IMR-90 (cell line): ENCODE results near the gene PRKCB. TPM values are rescaled to one million over a fixed set of nuclear protein-coding genes. Genes with fewer than 3 reads are reported as not detected.

Source experiments
- ATAC-seq: fragments of 200-7000 bp; cut with Tn5 transposase; 2 replicates; pipeline ENCODE4 v1.9.1; 2020; ENCODE audit warnings: low read depth, mild to moderate bottlenecking, moderate library complexity
- BruUV-seq: library from RNA; stranded (reverse); fragments of 400-500 nt; replicated peaks from 2 replicates; lab custom pipeline; 2021; lab: Mats Ljungman, UMichigan
- CTCF ChIA-PET: fragments of 300-600 bp; formaldehyde crosslinking; extraction: SDS; loops from one replicate; lab custom pipeline; 2021; ENCODE audit warnings: antibody characterized with exemption; lab: Yijun Ruan, JAX
- POLR2A ChIA-PET: fragments of 300-600 bp; sonication (Branson Sonifier 250); formaldehyde crosslinking; loops from one replicate; lab custom pipeline; 2022; ENCODE audit warnings: antibody characterized with exemption; ENCODE audit not compliant: unreplicated experiment; lab: Charles Lee
- DNase-seq: peaks from one replicate; pipeline ENCODE4 v3.0.0; 2013
- H2AFZ ChIP-seq: replicated peaks from 2 replicates; pipeline ENCODE3; 2013; ENCODE audit warnings: low read length, mild to moderate bottlenecking; ENCODE audit not compliant: poor library complexity
- H2AK5ac ChIP-seq: 2 replicates; pipeline ENCODE4 v1.6.1; 2013; ENCODE audit warnings: low read depth, low read length, inconsistent platforms
- H2AK9ac ChIP-seq: replicated peaks from 2 replicates; pipeline ENCODE3; 2013; ENCODE audit warnings: mild to moderate bottlenecking, low read depth, low read length, moderate library complexity; ENCODE audit not compliant: poor library complexity
- H2BK120ac ChIP-seq: 2 replicates; pipeline ENCODE4 v1.6.1; 2013; ENCODE audit warnings: low read depth, low read length, inconsistent platforms
- H2BK15ac ChIP-seq: 3 replicates; pipeline ENCODE4 v1.6.1; 2013; ENCODE audit warnings: low read depth, low read length, inconsistent platforms
- H2BK20ac ChIP-seq: 2 replicates; pipeline ENCODE4 v1.6.1; 2013; ENCODE audit warnings: low read depth, mild to moderate bottlenecking, inconsistent platforms, low read length, moderate library complexity
- H2BK5ac ChIP-seq: 2 replicates; pipeline ENCODE4 v1.6.1; 2013; ENCODE audit warnings: mild to moderate bottlenecking, low read depth, low read length, inconsistent platforms; ENCODE audit not compliant: poor library complexity, severe bottlenecking
- H3K14ac ChIP-seq: replicated peaks from 2 replicates; pipeline ENCODE4 v1.6.1; 2013; ENCODE audit warnings: low read depth, low read length, inconsistent platforms
- H3K18ac ChIP-seq: 2 replicates; pipeline ENCODE4 v1.6.1; 2013; ENCODE audit warnings: low read depth, low read length, control low read depth
- H3K23ac ChIP-seq: 2 replicates; pipeline ENCODE4 v1.6.1; 2013; ENCODE audit warnings: low read depth, low read length, inconsistent platforms
- H3K27ac ChIP-seq: 2 replicates; pipeline ENCODE4 v1.5.1; 2013; ENCODE audit warnings: mild to moderate bottlenecking, control low read depth, low read length; ENCODE audit not compliant: insufficient read depth
- H3K27me3 ChIP-seq: 2 replicates; pipeline ENCODE4 v1.6.1; 2013; ENCODE audit warnings: low read length; ENCODE audit not compliant: control insufficient read depth, insufficient read depth
- H3K36me3 ChIP-seq: 2 replicates; pipeline ENCODE4 v1.6.1; 2013; ENCODE audit warnings: low read length, mixed read lengths; ENCODE audit not compliant: control insufficient read depth, insufficient read depth
- H3K4ac ChIP-seq: 2 replicates; pipeline ENCODE4 v1.6.1; 2013; ENCODE audit warnings: low read depth, low read length, inconsistent platforms
- H3K4me1 ChIP-seq: 2 replicates; pipeline ENCODE4 v1.6.1; 2013; ENCODE audit warnings: low read length, mixed read lengths; ENCODE audit not compliant: control insufficient read depth, insufficient read depth
- H3K4me2 ChIP-seq: 2 replicates; pipeline ENCODE4 v1.6.1; 2013; ENCODE audit warnings: low read depth, mild to moderate bottlenecking, control low read depth, low read length, moderate library complexity
- H3K4me3 ChIP-seq: 2 replicates; pipeline ENCODE4 v1.5.1; 2013; ENCODE audit warnings: low read depth, mild to moderate bottlenecking, control low read depth, low read length, moderate library complexity; ENCODE audit not compliant: insufficient read depth
- H3K56ac ChIP-seq: 2 replicates; pipeline ENCODE4 v1.6.1; 2013; ENCODE audit warnings: low read length, inconsistent platforms; ENCODE audit not compliant: insufficient read depth; ENCODE audit errors: extremely low read depth
- H3K79me1 ChIP-seq, 2 experiments: 2 replicates each; pipeline ENCODE4 v1.6.1; 2013; ENCODE audit warnings: low read length in 2 of 2, inconsistent platforms in 1 of 2, low read depth in 1 of 2
- H3K9ac ChIP-seq: 2 replicates; pipeline ENCODE4 v1.6.1; 2013; ENCODE audit warnings: low read depth, low read length, control low read depth
- H3K9me1 ChIP-seq: 2 replicates; pipeline ENCODE4 v1.6.1; 2013; ENCODE audit warnings: low read length, inconsistent platforms; ENCODE audit not compliant: insufficient read depth
- H3K9me3 ChIP-seq: 2 replicates; pipeline ENCODE4 v1.6.1; 2013; ENCODE audit warnings: low read length; ENCODE audit not compliant: control insufficient read depth, insufficient read depth
- H4K20me1 ChIP-seq: 2 replicates; pipeline ENCODE4 v1.6.1; 2013; ENCODE audit warnings: low read length, inconsistent platforms; ENCODE audit not compliant: insufficient read depth
- H4K5ac ChIP-seq: 2 replicates; pipeline ENCODE4 v1.6.1; 2013; ENCODE audit warnings: mild to moderate bottlenecking, low read depth, low read length, control low read depth
- H4K8ac ChIP-seq, 2 experiments: 2 replicates each; pipeline ENCODE4 v1.6.1; 2013; ENCODE audit warnings: low read depth in 2 of 2, low read length in 2 of 2, control low read depth in 1 of 2, inconsistent platforms in 1 of 2
- H4K91ac ChIP-seq: 2 replicates; pipeline ENCODE4 v1.6.1; 2013; ENCODE audit warnings: low read depth, low read length, inconsistent platforms; ENCODE audit not compliant: insufficient read depth
- BHLHE40 ChIP-seq: fragments of 150-350 bp; IDR thresholded peaks from 2 replicates; pipeline ENCODE4 v1.6.1; 2016; ENCODE audit warnings: mild to moderate bottlenecking, low read depth, low read length
- CEBPB ChIP-seq: IDR thresholded peaks from 2 replicates; pipeline ENCODE4 v1.6.1; 2012; ENCODE audit warnings: low read depth, low read length, improper control_type of control experiment
- CHD1 ChIP-seq: IDR thresholded peaks from 2 replicates; pipeline ENCODE4 v1.6.1; 2012; ENCODE audit warnings: low read depth, low read length, improper control_type of control experiment
- CTCF ChIP-seq: conservative IDR thresholded peaks from 2 replicates; pipeline ENCODE4 v1.5.1; 2012; ENCODE audit warnings: mild to moderate bottlenecking, low read depth, low read length, improper control_type of control experiment
- ELK1 ChIP-seq: fragments of 150-350 bp; IDR thresholded peaks from 2 replicates; pipeline ENCODE4 v1.6.1; 2016; ENCODE audit warnings: low read depth, mild to moderate bottlenecking, low read length, moderate library complexity, borderline replicate concordance
- FOS ChIP-seq: fragments of 150-350 bp; IDR thresholded peaks from 2 replicates; pipeline ENCODE4 v1.6.1; 2016; ENCODE audit warnings: low read depth, low read length
- MAFK ChIP-seq: IDR thresholded peaks from 2 replicates; pipeline ENCODE4 v1.6.1; 2012; ENCODE audit warnings: low read depth, low read length, improper control_type of control experiment
- MAZ ChIP-seq: IDR thresholded peaks from 2 replicates; pipeline ENCODE4 v1.6.1; 2012; ENCODE audit warnings: low read depth, mild to moderate bottlenecking, low read length, improper control_type of control experiment, moderate library complexity, borderline replicate concordance
- MXI1 ChIP-seq: IDR thresholded peaks from 2 replicates; pipeline ENCODE4 v1.6.1; 2012; ENCODE audit warnings: low read depth, mild to moderate bottlenecking, low read length, moderate library complexity, borderline replicate concordance
- NFE2L2 ChIP-seq: fragments of 150-350 bp; IDR thresholded peaks from 2 replicates; pipeline ENCODE4 v1.6.1; 2016; ENCODE audit warnings: low read depth, mild to moderate bottlenecking, low read length
- POLR2A ChIP-seq: IDR thresholded peaks from 2 replicates; pipeline ENCODE4 v1.6.1; 2012; ENCODE audit warnings: mild to moderate bottlenecking, low read depth, low read length
- RAD21 ChIP-seq: IDR thresholded peaks from 2 replicates; pipeline ENCODE4 v1.6.1; 2012; ENCODE audit warnings: low read length, improper control_type of control experiment
- RCOR1 ChIP-seq: IDR thresholded peaks from 2 replicates; pipeline ENCODE4 v1.6.1; 2012; ENCODE audit warnings: mild to moderate bottlenecking, low read length, improper control_type of control experiment; ENCODE audit not compliant: insufficient replicate concordance
- RFX5 ChIP-seq: IDR thresholded peaks from 2 replicates; pipeline ENCODE4 v1.8.0; 2012; ENCODE audit warnings: low read depth, mild to moderate bottlenecking, low read length, moderate library complexity
- SMC3 ChIP-seq: fragments of 150-350 bp; IDR thresholded peaks from 2 replicates; pipeline ENCODE4 v1.6.1; 2016; ENCODE audit warnings: low read depth, mild to moderate bottlenecking, antibody characterized with exemption, low read length, moderate library complexity
- USF2 ChIP-seq: fragments of 150-350 bp; IDR thresholded peaks from 2 replicates; pipeline ENCODE4 v1.6.1; 2017; ENCODE audit warnings: mild to moderate bottlenecking, antibody characterized with exemption, low read length, low read depth
- WGBS, 2 experiments: methylation state at CpG; one replicate each; pipeline versions ENCODE4 v1.1.5 to v1.1.7; 2013; ENCODE audit warnings: missing lambda C conversion rate in 2 of 2; ENCODE audit not compliant: insufficient read length in 1 of 2; ENCODE audit errors: extremely low coverage in 2 of 2; 5-methylcytosine and 5-hydroxymethylcytosine counted together
- dilution Hi-C: fragments of 300-500 bp; cut with HindIII; formaldehyde crosslinking; loops from one replicate; pipeline ENCODE4 v1.14.3; 2018; ENCODE audit warnings: low sequenced_read_pairs; ENCODE audit not compliant: unreplicated experiment
- in situ Hi-C: fragments of 300-500 bp; cut with MboI; formaldehyde crosslinking; loops from 3 replicates; pipeline ENCODE4 v1.14.3; 2019; ENCODE audit warnings: low sequenced_read_pairs, inconsistent platforms, mixed read lengths
- intact Hi-C: fragments of 100-400 bp; cut with micrococcal nuclease; formaldehyde crosslinking; loops from 2 replicates; pipeline ENCODE4 v1.10.0; 2022
- polyA plus RNA-seq, 3 experiments: library from polyadenylated mRNA; depleted of rRNA; stranded (reverse); fragments of >200 nt; gene quantifications; 2 replicates each; pipeline ENCODE4 v1.2.3, GENCODE V29; 2012; ENCODE audit warnings: low replicate concordance in 1 of 3
- total RNA-seq: library from RNA; depleted of rRNA; stranded (reverse); fragments of >200 nt; gene quantifications from 2 replicates; pipeline ENCODE4 v1.2.3, GENCODE V29; 2012

The PRKCB gene
- total and polyA plus RNA-seq, 2 of the 4 experiments (the other 2 are of a cell fraction) = under 0.01 TPM; not detected in 1

- no TSS peak for BruUV-seq
- H3K23ac ChIP-seq = no peak overlapping the region
- no peaks in the 10 kb centered on the region for H3K79me1 ChIP-seq
- no peak overlapping the region for H2AK5ac ChIP-seq
- H2BK5ac ChIP-seq = no peak overlapping the region
- H3K4ac ChIP-seq = no peak overlapping the region
- H3K27ac ChIP-seq = no peak overlapping the region
- no peak overlapping the region for H3K4me3 ChIP-seq
- ATAC-seq (no peak), DNase-seq (no peak)
- POLR2A ChIA-PET = no interaction called here
- H2BK20ac ChIP-seq = no peak overlapping the region
- H3K9me1 ChIP-seq = no peaks in the 10 kb centered on the region
- H2AK9ac ChIP-seq = no peak overlapping the region
- no peak overlapping the region for H3K9ac ChIP-seq
- no peak overlapping the region for H4K91ac ChIP-seq
- H4K5ac ChIP-seq = no peak overlapping the region
- no peak overlapping the region for H3K14ac ChIP-seq
- no peaks in the 10 kb centered on the region for H3K27me3 ChIP-seq
- no peaks in the 10 kb centered on the region for H4K20me1 ChIP-seq
- TF ChIP-seq CTCF (no peak), NFE2L2 (no peak), RAD21 (no peak), MXI1 (no peak), SMC3 (no peak), RCOR1 (no peak), MAZ (no peak), FOS (no peak), CHD1 (no peak), ELK1 (no peak), RFX5 (no peak), MAFK (no peak), POLR2A (no peak), CEBPB (no peak), BHLHE40 (no peak), USF2 (no peak)
- no peak overlapping the region for H2AFZ ChIP-seq
- H3K4me1 ChIP-seq = no peaks in the 10 kb centered on the region
- no peak overlapping the region for H3K18ac ChIP-seq
- dilution Hi-C loops = no loop called here
- H3K36me3 ChIP-seq = no peaks in the 10 kb centered on the region
- no peaks in the 10 kb centered on the region for H3K9me3 ChIP-seq
- H4K8ac ChIP-seq = no peak overlapping the region
- intact Hi-C loops = no loop called here
- H2BK15ac ChIP-seq = no peak overlapping the region
- no peak overlapping the region for H3K56ac ChIP-seq
- WGBS, 2 experiments = no CpG with 5 or more reads among the region's 2 CpGs
- CTCF ChIA-PET = no interaction called here
- in situ Hi-C loops = no loop called here
- no peak overlapping the region for H2BK120ac ChIP-seq
- no peak overlapping the region for H3K4me2 ChIP-seq
Observed at GRCh38 chr16:23986455-23986854, 150.7 kb downstream of the PRKCB start.
